ENCODE measurements around the gene CDH15. TPM values are rescaled to one million over a fixed set of nuclear protein-coding genes. Genes with fewer than 3 reads are reported as not detected.

CDH15 gene
- total RNA-seq, 1 donor from 2014 or later: 0.35 TPM

- TF ChIP-seq CTCF (IDR thresholded peaks at IDR 0.05): no peak
- Mint-ChIP-seq H3K4me1 (ENCODE audit: unreplicated experiment) (peaks cover 23% of the 10 kb centered on the region), H3K27me3 (ENCODE audit: unreplicated experiment) (peaks cover 3% of the 10 kb centered on the region), H3K9me3 (ENCODE audit: unreplicated experiment) (no peaks in the 10 kb centered on the region), H3K36me3 (ENCODE audit: unreplicated experiment) (no peaks in the 10 kb centered on the region), H3K4me3 (ENCODE audit: unreplicated experiment) (no peak overlapping the region), H3K27ac (ENCODE audit: unreplicated experiment) (no peak overlapping the region)
- DNase-seq (ENCODE audit: extremely low spot score, unreplicated experiment): no peak
Observed at GRCh38 chr16:89174055-89174827, 2.7 kb downstream of the CDH15 start.

- Mint-ChIP-seq H3K27me3 (ENCODE audit: unreplicated experiment) (peaks cover 3% of the 10 kb centered on the region), H3K4me3 (ENCODE audit: unreplicated experiment) (no peak overlapping the region), H3K36me3 (ENCODE audit: unreplicated experiment) (no peaks in the 10 kb centered on the region), H3K27ac (ENCODE audit: unreplicated experiment) (no peak overlapping the region), H3K9me3 (ENCODE audit: unreplicated experiment) (no peaks in the 10 kb centered on the region), H3K4me1 (ENCODE audit: unreplicated experiment) (peaks cover 23% of the 10 kb centered on the region)
- TF ChIP-seq CTCF (IDR thresholded peaks at IDR 0.05): no peak
- no peak for DNase-seq (ENCODE audit: extremely low spot score, unreplicated experiment)
Observed at GRCh38 chr16:89174877-89175276, 3.3 kb downstream of the CDH15 start.

GRCh38 chr16:89175280-89176146 lies 4.0 kb downstream of the CDH15 start:
- Mint-ChIP-seq H3K27me3 (ENCODE audit: unreplicated experiment) (peaks cover 3% of the 10 kb centered on the region), H3K27ac (ENCODE audit: unreplicated experiment) (no peak overlapping the region), H3K9me3 (ENCODE audit: unreplicated experiment) (no peaks in the 10 kb centered on the region), H3K4me3 (ENCODE audit: unreplicated experiment) (no peak overlapping the region), H3K4me1 (ENCODE audit: unreplicated experiment) (peaks cover 23% of the 10 kb centered on the region), H3K36me3 (ENCODE audit: unreplicated experiment) (no peaks in the 10 kb centered on the region)
- no peak for TF ChIP-seq CTCF (IDR thresholded peaks at IDR 0.05)
- no peak for DNase-seq (ENCODE audit: extremely low spot score, unreplicated experiment)

GRCh38 chr16:89176147-89176690 lies 4.7 kb downstream of the CDH15 start:
- no peaks in the 10 kb centered on the region for H3K9me3 Mint-ChIP-seq (ENCODE audit: unreplicated experiment)
- TF ChIP-seq CTCF (IDR thresholded peaks at IDR 0.05): no peak
- H3K27ac Mint-ChIP-seq (ENCODE audit: unreplicated experiment): no peak overlapping the region
- peaks cover 18% of the 10 kb centered on the region for H3K4me1 Mint-ChIP-seq (ENCODE audit: unreplicated experiment)
- DNase-seq (ENCODE audit: extremely low spot score, unreplicated experiment): no peak
- H3K27me3 Mint-ChIP-seq (ENCODE audit: unreplicated experiment): no peaks in the 10 kb centered on the region
- no peaks in the 10 kb centered on the region for H3K36me3 Mint-ChIP-seq (ENCODE audit: unreplicated experiment)
- no peak overlapping the region for H3K4me3 Mint-ChIP-seq (ENCODE audit: unreplicated experiment)

GRCh38 chr16:89176717-89177116 lies 5.2 kb downstream of the CDH15 start:
- H3K36me3 Mint-ChIP-seq (ENCODE audit: unreplicated experiment): no peaks in the 10 kb centered on the region
- peaks cover 18% of the 10 kb centered on the region for H3K4me1 Mint-ChIP-seq (ENCODE audit: unreplicated experiment)
- no peaks in the 10 kb centered on the region for H3K9me3 Mint-ChIP-seq (ENCODE audit: unreplicated experiment)
- no peak overlapping the region for H3K4me3 Mint-ChIP-seq (ENCODE audit: unreplicated experiment)
- no peak for TF ChIP-seq CTCF (IDR thresholded peaks at IDR 0.05)
- DNase-seq (ENCODE audit: extremely low spot score, unreplicated experiment): no peak
- H3K27ac Mint-ChIP-seq (ENCODE audit: unreplicated experiment): no peak overlapping the region
- H3K27me3 Mint-ChIP-seq (ENCODE audit: unreplicated experiment): no peaks in the 10 kb centered on the region

Measured in osteocyte (in vitro differentiated cells).